Measurements from ENCODE around the gene TOGARAM2.

TOGARAM2 gene

GRCh38 chr2:28981016-28981441 lies at the start of gene TOGARAM2:
Gene TOGARAM2, plus strand, starts transcription at chr2:28981298. Its CDS starts 13,537 bp downstream, at chr2:28994835.
- peak; percentile 69 for DNase-seq (ENCODE audit: low read depth, low spot score)

DNA sequence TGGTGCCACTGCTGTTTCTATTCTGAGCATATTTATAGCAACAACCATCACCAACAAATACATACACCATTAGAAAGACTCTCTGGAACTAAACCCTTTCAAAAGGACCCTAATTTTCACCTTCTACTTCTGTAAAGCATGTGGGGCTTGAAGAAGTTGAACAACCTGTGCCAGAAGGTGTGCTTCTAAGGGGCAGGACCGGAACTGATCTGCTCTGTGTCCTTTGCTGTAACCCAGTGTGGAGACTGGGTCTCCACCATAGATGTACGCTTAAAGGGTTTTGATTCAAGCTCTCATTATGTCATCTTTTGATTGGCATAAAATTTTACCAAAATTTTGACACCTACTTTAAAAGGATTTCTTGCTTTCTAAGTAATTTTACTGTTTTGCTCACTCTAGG lies 46.3 kb upstream of the TOGARAM2 start:
- DNase-seq (ENCODE audit: low read depth, low spot score): no peak

- no peak for DNase-seq (ENCODE audit: low read depth, low spot score)
Observed at GRCh38 chr2:28941008-28941407, 40.1 kb upstream of the TOGARAM2 start.

DNA sequence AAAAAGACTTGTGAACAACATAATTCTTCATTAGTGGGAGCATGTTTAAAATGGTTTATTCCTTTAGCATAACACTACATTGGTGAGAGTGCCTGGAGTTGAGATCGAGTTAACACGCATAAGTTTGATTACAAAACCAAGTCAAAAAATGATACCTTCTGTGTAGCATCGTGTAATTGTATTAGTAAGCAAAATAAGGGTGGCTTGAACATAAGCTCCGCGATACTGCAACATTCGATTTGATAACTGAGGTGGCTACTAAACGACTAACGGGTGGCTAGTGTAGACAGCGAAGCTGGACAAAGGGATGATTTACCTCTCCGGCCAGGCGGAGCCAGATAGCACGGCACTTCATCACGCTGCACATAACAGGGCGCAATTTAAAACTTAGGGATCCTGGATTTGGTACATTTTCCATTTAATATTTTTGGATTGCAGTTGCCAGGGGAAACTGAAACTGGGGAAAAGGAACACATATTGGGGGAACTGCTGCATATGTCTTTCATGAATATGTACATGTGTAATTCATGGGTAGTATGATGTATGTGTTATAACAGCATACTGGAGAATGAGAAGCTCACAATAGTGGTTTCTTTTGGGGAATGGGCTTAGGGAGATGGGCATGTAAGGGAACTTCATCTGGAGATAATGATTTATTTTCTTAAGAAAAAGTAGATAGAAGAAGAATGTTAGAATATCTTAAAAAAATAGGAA lies 36.4 kb upstream of the TOGARAM2 start:
- DNase-seq (ENCODE audit: low read depth, low spot score): no peak

GRCh38 chr2:28948160-28948559 lies 32.9 kb upstream of the TOGARAM2 start:
- DNase-seq (ENCODE audit: low read depth, low spot score): no peak

GRCh38 chr2:28949190-28949589 lies 31.9 kb upstream of the TOGARAM2 start:
- no peak for DNase-seq (ENCODE audit: low read depth, low spot score)

- DNase-seq (ENCODE audit: low read depth, low spot score): peak; percentile 22
Observed at GRCh38 chr2:28949617-28950305, 31.3 kb upstream of the TOGARAM2 start.

GRCh38 chr2:28950941-28951630 lies 30.0 kb upstream of the TOGARAM2 start:
- peak; percentile 70 for DNase-seq (ENCODE audit: low read depth, low spot score)

DNA sequence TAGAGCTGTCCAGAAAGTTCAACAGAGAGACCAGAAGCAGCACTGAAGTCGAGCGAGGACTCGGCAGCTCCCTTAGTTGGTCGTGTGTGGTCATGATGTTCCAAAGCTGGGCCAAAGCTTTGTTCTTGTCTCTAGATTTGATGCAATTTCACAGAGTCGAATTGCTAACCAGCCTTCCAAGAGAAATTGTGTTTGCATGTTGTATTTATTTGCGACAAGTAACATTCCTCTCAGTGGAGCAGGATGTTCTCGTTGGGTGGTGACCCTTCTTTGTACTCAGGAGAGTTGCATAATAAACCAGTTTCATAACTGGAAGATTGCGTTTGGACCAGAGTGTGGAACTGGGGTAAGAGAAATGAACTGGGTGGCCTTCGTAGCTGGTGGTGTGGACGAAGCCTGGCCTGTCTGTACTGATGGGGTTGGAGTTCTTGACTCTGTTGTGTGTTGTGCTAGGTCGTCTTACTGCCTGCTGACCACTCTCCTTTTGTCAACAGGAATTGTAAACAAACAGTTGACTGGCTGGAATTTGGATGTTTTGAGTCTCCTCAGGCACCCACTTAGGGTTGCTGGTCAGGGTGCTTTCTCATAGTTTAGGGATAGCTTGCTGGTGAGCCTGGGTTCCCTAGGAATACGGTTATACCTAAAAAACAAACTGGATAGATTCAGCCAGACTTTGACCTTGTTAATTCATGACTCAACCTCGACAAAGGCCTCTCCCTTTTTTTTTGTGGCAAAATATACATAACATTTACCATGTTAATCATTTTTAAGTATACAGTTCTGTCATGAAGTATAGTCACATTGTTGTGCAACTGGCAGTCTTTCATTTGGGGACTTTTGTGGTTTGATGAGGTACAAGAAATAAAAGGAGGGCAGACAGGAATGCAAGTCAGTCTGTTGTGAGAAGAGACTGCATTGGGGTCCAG lies 28.9 kb upstream of the TOGARAM2 start:
- DNase-seq (ENCODE audit: low read depth, low spot score): peak; percentile 51

- DNase-seq (ENCODE audit: low read depth, low spot score): no peak
Observed at GRCh38 chr2:28952836-28953211, 28.3 kb upstream of the TOGARAM2 start.

DNA sequence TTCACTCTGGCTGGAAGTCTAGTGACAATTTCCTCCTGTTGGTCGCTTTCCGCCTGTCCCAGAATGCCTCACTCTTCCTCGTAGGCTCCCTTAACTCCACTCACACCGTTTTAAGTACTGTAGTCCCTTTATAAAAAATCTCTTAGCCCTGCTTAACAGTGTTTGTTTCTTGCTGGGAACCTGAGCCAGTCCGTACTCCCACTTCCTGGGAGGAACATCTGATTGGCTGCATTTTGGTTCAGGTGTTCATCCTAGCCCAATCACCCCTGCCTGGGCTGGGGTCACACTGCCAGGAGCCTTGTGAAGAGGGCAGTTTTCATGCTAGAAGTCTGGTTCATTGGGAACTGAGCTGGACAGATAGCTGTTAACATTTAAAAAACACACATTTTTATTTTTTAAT lies 25.6 kb upstream of the TOGARAM2 start:
- DNase-seq (ENCODE audit: low read depth, low spot score): peak; percentile 48

GRCh38 chr2:28956415-28956826 lies 24.7 kb upstream of the TOGARAM2 start:
- peak; percentile 86 for DNase-seq (ENCODE audit: low read depth, low spot score)

DNA sequence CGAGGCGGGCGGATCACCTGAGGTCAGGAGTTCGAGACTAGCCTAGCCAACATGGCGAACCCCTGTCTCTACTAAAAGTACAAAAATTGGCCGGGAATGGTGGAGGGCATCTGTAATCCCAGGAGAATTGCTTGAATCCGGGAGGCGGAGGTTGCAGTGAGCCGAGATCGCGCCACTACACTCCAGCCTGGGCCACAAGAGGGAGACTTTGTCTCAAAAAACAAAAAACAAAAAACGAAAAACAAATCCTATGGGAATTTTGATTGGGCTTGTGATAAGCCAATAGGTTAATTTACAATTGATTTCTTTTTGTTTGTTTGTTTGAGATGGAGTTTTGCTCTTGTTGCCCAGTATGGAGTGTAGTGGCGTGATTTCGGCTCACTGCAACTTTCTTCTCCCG lies 24.2 kb upstream of the TOGARAM2 start:
- DNase-seq (ENCODE audit: low read depth, low spot score): peak; percentile 87

DNA sequence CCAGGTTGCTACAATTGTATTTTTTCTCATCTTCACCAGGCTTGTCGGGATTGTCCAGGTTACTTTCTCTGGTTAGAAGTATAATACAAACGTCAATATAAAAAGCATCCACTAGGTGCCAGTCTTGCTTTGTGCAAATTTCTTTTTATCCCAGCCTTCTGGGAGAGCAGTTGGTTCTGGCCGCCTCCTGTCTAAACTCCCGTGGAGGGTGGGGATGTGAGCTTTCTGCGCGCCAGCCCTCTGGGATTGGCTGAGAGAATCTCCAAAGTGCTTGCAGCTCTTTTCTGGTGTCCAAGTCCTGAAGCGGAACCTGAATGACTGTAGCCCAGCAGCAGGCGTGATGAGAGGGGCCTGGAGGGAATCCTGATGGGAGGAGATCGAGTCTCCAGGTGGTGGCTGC lies 22.4 kb upstream of the TOGARAM2 start:
- DNase-seq (ENCODE audit: low read depth, low spot score): peak; percentile 90

DNA sequence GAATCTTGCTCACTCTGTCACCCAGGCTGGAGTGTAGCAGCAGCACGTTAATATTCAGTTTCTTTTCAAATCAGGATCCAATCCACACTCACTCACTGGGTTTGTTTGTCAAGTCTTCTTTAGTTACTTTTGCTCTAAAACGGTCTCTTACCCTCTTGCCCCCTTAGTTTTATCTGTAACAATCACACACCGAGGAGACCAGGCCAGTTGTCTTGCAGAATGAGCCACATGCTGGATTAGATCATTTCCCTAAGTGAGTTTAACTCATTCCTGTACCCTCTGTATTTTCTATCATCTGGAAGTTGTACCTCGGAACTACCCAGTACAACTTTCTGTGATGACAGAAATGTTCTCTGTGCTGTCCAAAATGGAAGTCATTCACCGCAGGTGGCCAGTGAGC lies 20.7 kb upstream of the TOGARAM2 start:
- no peak for DNase-seq (ENCODE audit: low read depth, low spot score)

- DNase-seq (ENCODE audit: low read depth, low spot score): no peak
Observed at GRCh38 chr2:28962505-28962904, 18.6 kb upstream of the TOGARAM2 start.

- peak; percentile 34 for DNase-seq (ENCODE audit: low read depth, low spot score)
Observed at GRCh38 chr2:28970464-28971160, 10.5 kb upstream of the TOGARAM2 start.

- no peak for DNase-seq (ENCODE audit: low read depth, low spot score)
Observed at GRCh38 chr2:28972778-28973335, 8.2 kb upstream of the TOGARAM2 start.

DNA sequence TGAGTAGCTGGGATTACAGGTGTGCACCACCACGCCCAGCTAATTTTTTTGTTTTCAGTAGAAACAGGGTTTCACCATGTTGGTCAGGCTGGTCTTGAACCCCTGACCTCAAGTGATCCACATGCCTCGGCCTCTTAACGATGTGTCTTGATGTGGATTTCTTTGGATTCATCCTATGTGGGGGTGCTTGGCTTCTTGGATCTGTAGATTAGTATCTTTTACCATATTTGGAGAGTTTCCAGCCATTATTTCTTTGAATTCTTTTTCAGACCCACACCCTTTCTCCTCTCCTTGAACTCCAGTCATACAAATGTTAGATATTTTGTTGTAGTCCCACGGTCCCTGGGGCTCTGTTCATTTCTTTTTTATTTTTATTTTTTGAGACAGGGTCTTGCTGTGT lies 6.8 kb upstream of the TOGARAM2 start:
- no peak for DNase-seq (ENCODE audit: low read depth, low spot score)

DNA sequence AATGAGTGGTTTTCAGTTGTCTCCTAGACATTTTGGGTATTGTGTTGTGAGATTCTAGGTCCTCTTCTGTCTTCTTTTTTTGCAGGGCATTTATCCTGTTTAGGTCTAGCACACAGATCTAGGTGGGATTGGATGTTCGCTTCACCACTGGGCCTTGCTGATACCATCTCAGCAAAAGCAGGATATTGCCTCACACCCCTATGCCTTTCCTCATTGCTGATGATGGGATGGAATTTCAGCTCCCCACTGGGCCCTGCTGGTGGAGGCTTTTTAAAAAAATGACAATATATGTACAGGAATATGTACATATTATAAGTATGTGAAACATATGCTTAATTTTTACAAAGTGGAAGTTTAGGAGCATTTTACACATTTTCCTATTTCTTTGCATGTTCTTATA lies 5.4 kb upstream of the TOGARAM2 start:
- DNase-seq (ENCODE audit: low read depth, low spot score): no peak

GRCh38 chr2:28976584-28976983 lies 4.5 kb upstream of the TOGARAM2 start:
- peak; percentile 85 for DNase-seq (ENCODE audit: low read depth, low spot score)
